Measurements from ENCODE around the gene PDE9A. TPM values are rescaled to one million over a fixed set of nuclear protein-coding genes. Genes with fewer than 3 reads are reported as not detected.

PDE9A gene
- total and polyA plus RNA-seq, 8 donors: 1.2 to 14.4 (median 5.0) TPM

DNA sequence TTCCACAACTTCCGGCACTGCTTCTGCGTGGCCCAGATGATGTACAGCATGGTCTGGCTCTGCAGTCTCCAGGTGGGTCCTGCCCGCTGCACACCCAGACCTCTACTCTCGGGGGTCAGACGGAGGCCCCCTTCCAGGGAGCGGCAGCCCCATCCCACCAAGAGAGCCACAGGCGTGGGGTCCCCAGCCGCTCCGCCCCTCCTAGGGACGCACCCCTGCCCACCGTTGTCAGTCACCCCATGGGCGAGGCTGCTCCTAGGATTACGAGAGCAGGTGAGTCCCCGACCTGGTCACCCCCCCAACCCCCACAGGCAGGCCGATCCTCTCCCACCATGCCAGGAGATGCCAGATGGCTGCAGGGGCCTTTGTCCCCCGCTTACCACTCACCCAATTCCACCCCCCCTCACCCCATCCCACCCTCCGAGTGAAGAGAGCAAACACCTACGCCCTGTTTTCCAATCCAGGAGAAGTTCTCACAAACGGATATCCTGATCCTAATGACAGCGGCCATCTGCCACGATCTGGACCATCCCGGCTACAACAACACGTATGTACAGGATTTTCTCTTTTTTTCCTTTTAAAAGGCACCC, 107.0 kb downstream of the PDE9A start:
- 69 to 76% methylated on average over 23 of the region's 23 CpGs for WGBS, 2 donors
- no peaks in the 10 kb centered on the region for H3K27me3 ChIP-seq
- TF ChIP-seq CTCF (IDR thresholded peaks at IDR 0.05): no peak
- H3K9me3 ChIP-seq: no peaks in the 10 kb centered on the region
- no peaks in the 10 kb centered on the region for H3K36me3 ChIP-seq
- no peak overlapping the region for H3K4me3 ChIP-seq
- intact Hi-C loops (cut with DNase I): no loop called here
- no peaks in the 10 kb centered on the region for H3K4me1 ChIP-seq
- FAIRE-seq (no peak), DNase-seq (peak in 1 of 6 donors; percentile 52), ATAC-seq (no peak)
- H3K27ac ChIP-seq: no peak overlapping the region

DNA sequence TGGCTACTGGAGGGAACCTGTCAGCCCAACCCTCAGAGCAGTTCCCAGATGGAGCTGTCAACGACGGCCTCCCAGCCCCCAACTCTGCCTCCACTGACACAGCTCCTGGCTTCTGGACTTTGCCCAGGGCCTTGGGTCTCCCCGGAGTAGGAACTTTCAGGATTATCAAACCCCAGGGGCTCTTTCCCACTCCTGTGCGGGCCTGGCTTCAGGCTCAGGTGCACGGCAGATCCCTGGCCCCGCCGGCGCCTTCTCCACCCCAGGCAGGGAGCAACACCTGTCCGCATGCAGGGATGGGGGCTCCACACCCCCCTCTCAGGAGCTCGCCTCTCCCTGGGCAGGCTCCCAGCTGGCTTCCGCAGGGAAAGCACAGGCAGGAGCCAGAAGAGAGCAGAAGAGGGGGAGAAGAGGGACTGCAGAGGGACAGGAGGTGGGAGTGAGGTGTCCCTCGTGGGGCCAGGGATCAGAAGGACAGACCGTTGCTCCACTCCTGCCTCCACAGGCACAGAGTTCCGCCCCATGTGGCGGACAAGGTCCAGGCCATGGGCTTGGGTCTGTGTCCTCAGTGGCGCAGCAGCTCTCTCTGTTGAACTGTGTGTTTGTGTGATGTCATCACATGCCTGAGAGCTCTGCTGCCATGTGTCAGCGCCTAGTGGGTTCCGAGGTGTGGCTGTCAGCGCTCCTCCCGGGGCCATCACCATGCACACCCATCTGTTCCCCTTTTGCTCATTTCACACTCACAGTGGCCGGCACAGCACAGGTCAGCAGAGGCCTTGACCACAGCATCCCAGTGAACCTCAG, 107.7 kb downstream of the PDE9A start:
- FAIRE-seq (no peak), DNase-seq (peak in 1 of 6 donors; percentile 73), ATAC-seq (peak in 3 of 4 donors; percentile 64 to 70 (median 69))
- 58 to 63% methylated on average over 21 of the region's 21 CpGs for WGBS, 2 donors
- Histone ChIP-seq H3K4me3 (no peak overlapping the region), H3K9me3 (no peaks in the 10 kb centered on the region), H3K27me3 (no peaks in the 10 kb centered on the region), H3K4me1 (no peaks in the 10 kb centered on the region), H3K27ac (no peak overlapping the region), H3K36me3 (no peaks in the 10 kb centered on the region)
- TF ChIP-seq CTCF (IDR thresholded peaks at IDR 0.05): no peak
- intact Hi-C loops (cut with DNase I): no loop called here

DNA sequence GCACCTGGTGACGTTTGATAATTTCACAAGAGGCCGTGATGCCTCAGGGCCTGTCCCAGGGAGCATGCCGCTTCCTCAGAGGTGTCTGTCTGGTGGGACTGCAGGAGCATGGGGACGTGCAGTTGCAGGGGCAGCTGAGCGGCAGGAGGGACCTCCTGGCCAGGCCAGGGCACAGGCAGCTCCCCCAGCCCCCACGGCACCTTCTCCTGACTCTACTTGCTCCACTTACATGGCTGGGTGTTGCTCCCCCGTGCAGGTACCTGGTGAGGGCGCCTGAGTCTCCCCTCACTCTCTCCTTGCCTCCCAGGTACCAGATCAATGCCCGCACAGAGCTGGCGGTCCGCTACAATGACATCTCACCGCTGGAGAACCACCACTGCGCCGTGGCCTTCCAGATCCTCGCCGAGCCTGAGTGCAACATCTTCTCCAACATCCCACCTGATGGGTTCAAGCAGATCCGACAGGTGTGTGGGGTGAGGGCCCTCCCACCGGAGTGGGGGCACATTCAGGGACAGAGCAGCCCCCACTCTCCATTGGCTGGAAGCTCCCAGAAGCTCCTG, 108.4 kb downstream of the PDE9A start:
- H3K27ac ChIP-seq: no peak overlapping the region
- intact Hi-C loops (cut with DNase I): no loop called here
- no peak for TF ChIP-seq CTCF (IDR thresholded peaks at IDR 0.05)
- no peak overlapping the region for H3K4me3 ChIP-seq
- H3K4me1 ChIP-seq: no peaks in the 10 kb centered on the region
- no peaks in the 10 kb centered on the region for H3K36me3 ChIP-seq
- H3K9me3 ChIP-seq: no peaks in the 10 kb centered on the region
- no peak for FAIRE-seq
- H3K27me3 ChIP-seq: no peaks in the 10 kb centered on the region
- ATAC-seq: no peak
- DNase-seq: peak in 1 of 6 donors; percentile 48
- WGBS, 2 donors: 85 to 88% methylated on average over 18 of the region's 18 CpGs

- intact Hi-C loops (cut with DNase I): no loop called here
- TF ChIP-seq CTCF (IDR thresholded peaks at IDR 0.05): no peak
- Histone ChIP-seq H3K36me3 (no peaks in the 10 kb centered on the region), H3K4me3 (no peak overlapping the region), H3K27ac (no peak overlapping the region), H3K9me3 (no peaks in the 10 kb centered on the region), H3K27me3 (no peaks in the 10 kb centered on the region), H3K4me1 (no peaks in the 10 kb centered on the region)
- FAIRE-seq: no peak
- ATAC-seq: peak in 1 of 4 donors; percentile 47
- WGBS, 2 donors: 87 to 92% methylated on average over 25 of the region's 25 CpGs
- DNase-seq: peak in 1 of 6 donors; percentile 32
These were observed 110.4 kb downstream of the PDE9A start for GRCh38 chr21:42763581-42764442.

Data from pancreas (tissue), 10 donors.